ENCODE results near the gene NF2.

NF2 gene

GRCh38 chr22:29606320-29606719 is 2.9 kb downstream of the NF2 start:
- Histone ChIP-seq H3K79me2 (ENCODE audit: insufficient read depth, low read length) (peaks cover 71% of the 10 kb centered on the region), H3K9me3 (ENCODE audit: insufficient read depth, low read depth, low read length) (no peaks in the 10 kb centered on the region; the same call in 1 of the 2 replicates), H3K4me3 (ENCODE audit: low read length, poor library complexity, severe bottlenecking) (peak overlapping the region; percentile 88), H2AFZ (ENCODE audit: low read length) (no peak overlapping the region), H4K20me1 (ENCODE audit: insufficient read depth, low read length, poor library complexity, severe bottlenecking) (peaks cover 41% of the 10 kb centered on the region), H3K9me2 (replicated peaks; ENCODE audit: low read depth, low read length) (no peaks in the 10 kb centered on the region), H3F3A (ENCODE audit: low read depth) (no peaks in the 10 kb centered on the region), H3K4me2 (ENCODE audit: low read depth, low read length, poor library complexity, severe bottlenecking) (peak overlapping the region; percentile 100), H3K9ac (ENCODE audit: low read depth, low read length, poor library complexity, severe bottlenecking) (peak overlapping the region; percentile 88), H3K27me3 (ENCODE audit: insufficient read depth, low read length, poor library complexity, severe bottlenecking) (no peaks in the 10 kb centered on the region), H3K4me1 (ENCODE audit: insufficient read depth, low read length, poor library complexity, severe bottlenecking) (peaks cover 41% of the 10 kb centered on the region), H3K36me3 (ENCODE audit: insufficient read depth, low read length) (no peaks in the 10 kb centered on the region)
- TF ChIP-seq EZH2phosphoT487 (IDR thresholded peaks at IDR 0.05; ENCODE audit: borderline replicate concordance) (no peak), CTCF (conservative IDR thresholded peaks at IDR 0.05; ENCODE audit: low read length) (no peak)

- Histone ChIP-seq H3K4me1 (ENCODE audit: insufficient read depth, low read length, poor library complexity, severe bottlenecking) (peaks cover 40% of the 10 kb centered on the region), H3K4me3 (ENCODE audit: low read length, poor library complexity, severe bottlenecking) (peak overlapping the region; percentile 88), H3K9ac (ENCODE audit: low read depth, low read length, poor library complexity, severe bottlenecking) (peak overlapping the region; percentile 27), H3K9me3 (ENCODE audit: insufficient read depth, low read depth, low read length) (no peaks in the 10 kb centered on the region; the same call in 1 of the 2 replicates), H3K36me3 (ENCODE audit: insufficient read depth, low read length) (no peaks in the 10 kb centered on the region), H3K79me2 (ENCODE audit: insufficient read depth, low read length) (peaks cover 82% of the 10 kb centered on the region), H2AFZ (ENCODE audit: low read length) (no peak overlapping the region), H3K27me3 (ENCODE audit: insufficient read depth, low read length, poor library complexity, severe bottlenecking) (no peaks in the 10 kb centered on the region), H3F3A (ENCODE audit: low read depth) (no peaks in the 10 kb centered on the region), H3K4me2 (ENCODE audit: low read depth, low read length, poor library complexity, severe bottlenecking) (peak overlapping the region; percentile 100), H3K9me2 (replicated peaks; ENCODE audit: low read depth, low read length) (no peaks in the 10 kb centered on the region), H4K20me1 (ENCODE audit: insufficient read depth, low read length, poor library complexity, severe bottlenecking) (peaks cover 41% of the 10 kb centered on the region)
- TF ChIP-seq CTCF (conservative IDR thresholded peaks at IDR 0.05; ENCODE audit: low read length) (no peak), EZH2phosphoT487 (IDR thresholded peaks at IDR 0.05; ENCODE audit: borderline replicate concordance) (no peak)
Observed at GRCh38 chr22:29607426-29607825, 4.0 kb downstream of the NF2 start.

- peaks cover 87% of the 10 kb centered on the region for H3K79me2 ChIP-seq (ENCODE audit: insufficient read depth, low read length)
- no peaks in the 10 kb centered on the region for H3K36me3 ChIP-seq (ENCODE audit: insufficient read depth, low read length)
- H4K20me1 ChIP-seq (ENCODE audit: insufficient read depth, low read length, poor library complexity, severe bottlenecking), result peaks cover 39% of the 10 kb centered on the region
- no peaks in the 10 kb centered on the region for H3F3A ChIP-seq (ENCODE audit: low read depth)
- H3K9ac ChIP-seq (ENCODE audit: low read depth, low read length, poor library complexity, severe bottlenecking), result no peak overlapping the region
- no peaks in the 10 kb centered on the region; the same call in 1 of the 2 replicates for H3K9me3 ChIP-seq (ENCODE audit: insufficient read depth, low read depth, low read length)
- H3K4me1 ChIP-seq (ENCODE audit: insufficient read depth, low read length, poor library complexity, severe bottlenecking), result peaks cover 35% of the 10 kb centered on the region
- H3K9me2 ChIP-seq (replicated peaks; ENCODE audit: low read depth, low read length), result no peaks in the 10 kb centered on the region
- no peaks in the 10 kb centered on the region for H3K27me3 ChIP-seq (ENCODE audit: insufficient read depth, low read length, poor library complexity, severe bottlenecking)
- no peak overlapping the region for H3K4me3 ChIP-seq (ENCODE audit: low read length, poor library complexity, severe bottlenecking)
- no peak overlapping the region for H2AFZ ChIP-seq (ENCODE audit: low read length)
- TF ChIP-seq CTCF (conservative IDR thresholded peaks at IDR 0.05; ENCODE audit: low read length), result peak; percentile 72
- TF ChIP-seq EZH2phosphoT487 (IDR thresholded peaks at IDR 0.05; ENCODE audit: borderline replicate concordance), result no peak
- peak overlapping the region; percentile 33 for H3K4me2 ChIP-seq (ENCODE audit: low read depth, low read length, poor library complexity, severe bottlenecking)
Observed at GRCh38 chr22:29609139-29609538, 5.7 kb downstream of the NF2 start.
